Colonic mucosa (tissue), 4 donors: ENCODE results near the gene UBA1. TPM values are rescaled to one million over a fixed set of nuclear protein-coding genes. Genes with fewer than 3 reads are reported as not detected.
"Not testable (repeated sequence)": the region's sequence is repeated elsewhere in the genome, so short reads cannot be mapped to it uniquely, and the experiment has no call there.

Experiments used
- DNase-seq: peaks from one replicate; pipeline ENCODE4 v3.0.0-alpha.2; 2020
- H3K27ac ChIP-seq: fragments of 200-600 bp; one replicate; pipeline ENCODE4 v1.8.0; 2021
- H3K27me3 ChIP-seq: fragments of 200-600 bp; one replicate; pipeline ENCODE4 v1.8.0; 2021
- H3K36me3 ChIP-seq: fragments of 200-600 bp; one replicate; pipeline ENCODE4 v1.8.0; 2021
- H3K4me1 ChIP-seq: fragments of 200-600 bp; one replicate; pipeline ENCODE4 v1.8.0; 2021; ENCODE audit warnings: mild to moderate bottlenecking
- H3K4me3 ChIP-seq: fragments of 200-600 bp; one replicate; pipeline ENCODE4 v1.8.0; 2021
- H3K9ac ChIP-seq, 2 donors: one replicate each; pipeline ENCODE4 v1.7.0; 2013; ENCODE audit warnings: control low read depth in 2 of 2, low read depth in 2 of 2, low read length in 2 of 2
- H3K9me3 ChIP-seq: fragments of 200-600 bp; one replicate; pipeline ENCODE4 v1.8.0; 2021
- CTCF ChIP-seq: fragments of 200-600 bp; IDR thresholded peaks from one replicate; pipeline ENCODE4 v1.8.0; 2022; ENCODE audit warnings: antibody characterized with exemption, mild to moderate bottlenecking
- intact Hi-C: fragments of 100-400 bp; cut with DNase I; formaldehyde crosslinking; loops from one replicate; pipeline ENCODE4 v1.14.1; 2022
- total RNA-seq, 2 donors: library from RNA; stranded (reverse); fragmentation: NEBNext Ultra II Directional in 1 of 2; extraction: Animal tissue kit (Norgen Biotek cat#: 25700) in 1 of 2; gene quantifications; one replicate each; pipeline ENCODE4 v1.2.1, GENCODE V29; 2021
- donor health status: healthy.
- donor health status: DM: no; HTN: no; CAD: no.
- donor health status: DM: no; HTN: no; CAD: no.

The UBA1 gene
- total RNA-seq, 2 donors from 2014 or later, result 237 to 327 TPM

- DNase-seq, result no peak
- no peak for TF ChIP-seq CTCF
These were observed 54.3 kb downstream of the UBA1 start for GRCh38 chrX:47247999-47248320.

GRCh38 chrX:47248576-47248975 is 54.9 kb downstream of the UBA1 start:
- no peaks in the 10 kb centered on the region for H3K27me3 ChIP-seq
- no peaks in the 10 kb centered on the region for H3K9me3 ChIP-seq
- H3K27ac ChIP-seq, result no peak overlapping the region
- TF ChIP-seq CTCF, result no peak
- DNase-seq, result no peak
- H3K9ac ChIP-seq, result no peak overlapping the region
- no peaks in the 10 kb centered on the region for H3K36me3 ChIP-seq
- H3K4me1 ChIP-seq, result no peaks in the 10 kb centered on the region
- intact Hi-C loops, result no loop called here
- no peak overlapping the region for H3K4me3 ChIP-seq

More at GRCh38 chrX:47247999-47248320, 54.3 kb downstream of the UBA1 start:
- Histone ChIP-seq H3K36me3 (no peaks in the 10 kb centered on the region), H3K9ac (no peak overlapping the region), H3K9me3 (no peaks in the 10 kb centered on the region), H3K27me3 (no peaks in the 10 kb centered on the region), H3K27ac (no peak overlapping the region), H3K4me3 (no peak overlapping the region), H3K4me1 (no peaks in the 10 kb centered on the region)
- intact Hi-C loops, result no loop called here

GRCh38 chrX:47250017-47250347 is 56.4 kb downstream of the UBA1 start:
- DNase-seq, result no peak
- Histone ChIP-seq H3K27me3 (no peaks in the 10 kb centered on the region), H3K4me1 (no peaks in the 10 kb centered on the region), H3K27ac (no peak overlapping the region), H3K36me3 (no peaks in the 10 kb centered on the region), H3K9me3 (no peaks in the 10 kb centered on the region), H3K4me3 (no peak overlapping the region), H3K9ac (no peak overlapping the region)
- intact Hi-C loops, result no loop called here
- no peak for TF ChIP-seq CTCF

- DNase-seq, H3K4me3 ChIP-seq, intact Hi-C loops, H3K27ac ChIP-seq, H3K4me1 ChIP-seq, H3K36me3 ChIP-seq, H3K27me3 ChIP-seq, H3K9ac ChIP-seq, H3K9me3 ChIP-seq: not testable (repeated sequence)
These were observed 64.0 kb downstream of the UBA1 start for GRCh38 chrX:47257620-47258019.

Other genes with a start within 250 kb of the UBA1 start
- gene RGN, start 115.4 kb upstream of the UBA1 start, total RNA-seq, result under 1 TPM; 0.88 to 0.89 TPM
- gene NDUFB11, start 49.1 kb upstream of the UBA1 start, total RNA-seq, result 10 to 100 TPM; 84.6 to 97.1 TPM
- gene RBM10, start 48.6 kb upstream of the UBA1 start, total RNA-seq, result 10 to 100 TPM; 30.0 to 67.8 TPM
- gene CDK16, start 24.9 kb downstream of the UBA1 start, total RNA-seq, result 100 to 1,000 TPM in 1 of 2 donors, 10 to 100 TPM in 1; 95.0 to 147 TPM
- gene USP11, start 39.2 kb downstream of the UBA1 start, total RNA-seq, result 10 to 100 TPM; 20.7 to 22.9 TPM
- not detected for gene ZNF157, start 176.7 kb downstream of the UBA1 start, total RNA-seq